Lung (tissue), 12 donors: ENCODE measurements around the gene RPS6KA4. TPM values are rescaled to one million over a fixed set of nuclear protein-coding genes. Genes with fewer than 3 reads are reported as not detected.

ENCODE experiments used
- ATAC-seq: fragments of 200-7000 bp; cut with Tn5 transposase; one replicate; pipeline ENCODE4 v1.9.1; 2020; ENCODE audit warnings: moderate number of reproducible peaks; ENCODE audit not compliant: insufficient read depth, low FRiP score
- DNase-seq, 3 donors: peaks; one replicate each; pipeline ENCODE4 v3.0.0-alpha.2; 2013 to 2017
- H3K27ac ChIP-seq, 2 donors: one replicate each; pipeline ENCODE4 v1.5.1; 2013; ENCODE audit warnings: mild to moderate bottlenecking in 2 of 2, moderate library complexity in 2 of 2, control low read depth in 1 of 2, inconsistent platforms in 1 of 2, low read depth in 1 of 2, low read length in 1 of 2
- H3K27me3 ChIP-seq, 3 donors: one replicate each; pipeline ENCODE4 v1.5.1; 2013; ENCODE audit warnings: low read length in 2 of 3; ENCODE audit not compliant: control insufficient read depth in 3 of 3, insufficient read depth in 3 of 3
- H3K36me3 ChIP-seq, 4 donors: one replicate each; pipeline ENCODE4 v1.5.1; 2013; ENCODE audit warnings: low read length in 4 of 4, mild to moderate bottlenecking in 1 of 4, moderate library complexity in 1 of 4; ENCODE audit not compliant: control insufficient read depth in 4 of 4, insufficient read depth in 4 of 4
- H3K4me1 ChIP-seq, 5 donors: one replicate each; pipeline ENCODE4 v1.5.1; 2013; ENCODE audit warnings: low read length in 5 of 5, mild to moderate bottlenecking in 2 of 5, moderate library complexity in 1 of 5; ENCODE audit not compliant: control insufficient read depth in 5 of 5, insufficient read depth in 5 of 5
- H3K4me3 ChIP-seq: one replicate; pipeline ENCODE4 v1.5.1; 2013; ENCODE audit warnings: mild to moderate bottlenecking, control low read depth, moderate library complexity
- H3K9ac ChIP-seq, 2 donors: one replicate each; pipeline ENCODE4 v1.5.1; 2013; ENCODE audit warnings: low read length in 2 of 2, control low read depth in 1 of 2; ENCODE audit not compliant: insufficient read depth in 1 of 2
- H3K9me3 ChIP-seq, 4 donors: one replicate each; pipeline ENCODE4 v1.5.1; 2013; ENCODE audit warnings: low read length in 3 of 4, mild to moderate bottlenecking in 1 of 4, moderate library complexity in 1 of 4; ENCODE audit not compliant: control insufficient read depth in 4 of 4, insufficient read depth in 3 of 4
- CTCF ChIP-seq: IDR thresholded peaks from 2 replicates; pipeline ENCODE4 v1.5.1; 2012; ENCODE audit warnings: mild to moderate bottlenecking; ENCODE audit errors: control extremely low read depth, extremely low read depth
- WGBS, 2 donors: extraction: QIAGEN DNeasy Blood & Tissue Kit; methylation state at CpG; one replicate each; pipeline ENCODE4 v1.1.7; 2013; 5-methylcytosine and 5-hydroxymethylcytosine counted together
- polyA plus RNA-seq, 2 donors: library from polyadenylated mRNA; stranded (reverse); fragments of 200-250 nt; gene quantifications; one replicate each; pipeline ENCODE4 v1.2.1, GENCODE V29; 2013
- total RNA-seq, 2 donors: library from RNA; depleted of rRNA in 1 of 2; stranded (reverse); fragments of >200 nt in 1 of 2; gene quantifications; one replicate each; pipeline ENCODE4 v1.2.1, GENCODE V29; 2014 to 2021
- donor health status: control.
- donor health status: control.
- donor health status: Bipolar disorder and iron deficiency.
- donor health status: healthy.
- donor health status: DM: yes; HTN: yes; CAD: no.

RPS6KA4 gene
- total and polyA plus RNA-seq, 4 donors = 25.3 to 53.8 (median 35.4) TPM

GRCh38 chr11:64372021-64372420 lies 13.1 kb downstream of the RPS6KA4 start:
- no peaks in the 10 kb centered on the region for H3K4me1 ChIP-seq
- no peak overlapping the region for H3K4me3 ChIP-seq
- no peak overlapping the region for H3K9ac ChIP-seq
- DNase-seq (no peak), ATAC-seq (no peak)
- H3K36me3 ChIP-seq = peaks cover 0 to 34% (median 1%) of the 10 kb centered on the region in 4 donors
- WGBS, 2 donors = 92 to 93% methylated on average over 6 of the region's 6 CpGs
- no peak for TF ChIP-seq CTCF
- peaks cover 0 to 2% (median 0%) of the 10 kb centered on the region in 4 donors for H3K9me3 ChIP-seq
- H3K27me3 ChIP-seq = peaks cover 0 to 5% (median 0%) of the 10 kb centered on the region in 3 donors
- H3K27ac ChIP-seq = no peak overlapping the region

- H3K9ac ChIP-seq = no peak overlapping the region
- peaks cover 0 to 5% (median 0%) of the 10 kb centered on the region in 3 donors for H3K27me3 ChIP-seq
- H3K9me3 ChIP-seq = peaks cover 0 to 2% (median 0%) of the 10 kb centered on the region in 4 donors
- no peaks in the 10 kb centered on the region for H3K4me1 ChIP-seq
- H3K36me3 ChIP-seq = peaks cover 0 to 28% (median 0%) of the 10 kb centered on the region in 4 donors
- TF ChIP-seq CTCF = no peak
- H3K4me3 ChIP-seq = no peak overlapping the region
- no peak for DNase-seq
- H3K27ac ChIP-seq = no peak overlapping the region
- ATAC-seq = peak; percentile 28
- WGBS, 2 donors = 72 to 75% methylated on average over 18 of the region's 18 CpGs
Measured at GRCh38 chr11:64372802-64373597, 14.0 kb downstream of the RPS6KA4 start.

GRCh38 chr11:64373598-64373974 lies 14.6 kb downstream of the RPS6KA4 start:
- DNase-seq = no peak
- Histone ChIP-seq H3K27me3 (peaks cover 0 to 5% (median 0%) of the 10 kb centered on the region in 3 donors), H3K36me3 (peaks cover 0 to 23% (median 0%) of the 10 kb centered on the region in 4 donors), H3K27ac (no peak overlapping the region), H3K4me3 (no peak overlapping the region), H3K4me1 (no peaks in the 10 kb centered on the region), H3K9me3 (peaks cover 0 to 2% (median 0%) of the 10 kb centered on the region in 4 donors), H3K9ac (no peak overlapping the region)
- ATAC-seq = no peak
- 34 to 54% methylated on average over 5 of the region's 5 CpGs for WGBS, 2 donors
- no peak for TF ChIP-seq CTCF
